Body of pancreas (tissue), 4 donors: ENCODE measurements around the gene ASPG.

Source experiments
- CTCF ChIP-seq, 7 experiments: fragments of 450-650 bp in 4 of 7; fragments of 200-600 bp in 3 of 7; sonication (generic) in 3 of 7; IDR thresholded peaks; one replicate each; pipeline ENCODE4 v1.5.1; 2016 to 2019; ENCODE audit warnings: antibody characterized with exemption in 7 of 7
- POLR2A ChIP-seq, 3 donors: fragments of 450-650 bp; IDR thresholded peaks; one replicate each; pipeline ENCODE4 v1.6.1; 2016; ENCODE audit warnings: antibody characterized with exemption in 3 of 3, mild to moderate bottlenecking in 2 of 3

GRCh38 chr14:104112609-104113571, 27.4 kb downstream of the ASPG start:
- no peak for TF ChIP-seq CTCF (IDR thresholded peaks at IDR 0.05)
- no peak for TF ChIP-seq POLR2A (IDR thresholded peaks at IDR 0.05)
